Measurements from ENCODE around the gene CDKN1B. TPM values are rescaled to one million over a fixed set of nuclear protein-coding genes. Genes with fewer than 3 reads are reported as not detected.

The CDKN1B gene
- 42.4 and 55.0 TPM in 2 replicates for total RNA-seq

GRCh38 chr12:12716793-12717585 lies at the start of gene CDKN1B:
Gene CDKN1B (plus strand): TSS chr12:12717368. CDS start chr12:12717840, 472 bp downstream.

Other genes starting within 250 kb of the CDKN1B start
- gene DUSP16, start 154.5 kb upstream of the CDKN1B start, total RNA-seq = 10.2 and 11.7 TPM in 2 replicates
- gene CREBL2, start 105.5 kb upstream of the CDKN1B start, total RNA-seq = 31.7 and 43.0 TPM in 2 replicates
- 0.12 and 0.44 TPM in 2 replicates for gene GPR19, start 21.2 kb upstream of the CDKN1B start, total RNA-seq
- 9.0 and 13.2 TPM in 2 replicates for gene APOLD1, start 68.3 kb downstream of the CDKN1B start, total RNA-seq
- 67.7 and 86.7 TPM in 2 replicates for gene DDX47, start 96.0 kb downstream of the CDKN1B start, total RNA-seq
- gene GPRC5A, start 174.2 kb downstream of the CDKN1B start, total RNA-seq = 15.6 and 25.2 TPM in 2 replicates
- not detected in 2 replicates for gene GPRC5D, start 234.8 kb downstream of the CDKN1B start, total RNA-seq